ENCODE measurements around the gene CXCL10. TPM values are rescaled to one million over a fixed set of nuclear protein-coding genes. Genes with fewer than 3 reads are reported as not detected.

CXCL10 gene
- total and polyA plus RNA-seq, 10 donors, result 1.4 to 23.1 (median 7.1) TPM

GRCh38 chr4:76017056-76017686, 6.1 kb downstream of the CXCL10 start:
- no peak overlapping the region for H3K27ac ChIP-seq
- no peaks in the 10 kb centered on the region for H3K9me3 ChIP-seq
- peaks cover 0 to 25% (median 5%) of the 10 kb centered on the region in 6 donors for H3K4me1 ChIP-seq
- no peak overlapping the region for H3K4me3 ChIP-seq
- no peak for DNase-seq
- intact Hi-C loops (cut with DNase I; ENCODE audit: low total_unique reads), result no loop called here
- H3K36me3 ChIP-seq, result no peaks in the 10 kb centered on the region
- no peak for TF ChIP-seq POLR2AphosphoS5 (IDR thresholded peaks at IDR 0.05)
- TF ChIP-seq, protein P1, sequence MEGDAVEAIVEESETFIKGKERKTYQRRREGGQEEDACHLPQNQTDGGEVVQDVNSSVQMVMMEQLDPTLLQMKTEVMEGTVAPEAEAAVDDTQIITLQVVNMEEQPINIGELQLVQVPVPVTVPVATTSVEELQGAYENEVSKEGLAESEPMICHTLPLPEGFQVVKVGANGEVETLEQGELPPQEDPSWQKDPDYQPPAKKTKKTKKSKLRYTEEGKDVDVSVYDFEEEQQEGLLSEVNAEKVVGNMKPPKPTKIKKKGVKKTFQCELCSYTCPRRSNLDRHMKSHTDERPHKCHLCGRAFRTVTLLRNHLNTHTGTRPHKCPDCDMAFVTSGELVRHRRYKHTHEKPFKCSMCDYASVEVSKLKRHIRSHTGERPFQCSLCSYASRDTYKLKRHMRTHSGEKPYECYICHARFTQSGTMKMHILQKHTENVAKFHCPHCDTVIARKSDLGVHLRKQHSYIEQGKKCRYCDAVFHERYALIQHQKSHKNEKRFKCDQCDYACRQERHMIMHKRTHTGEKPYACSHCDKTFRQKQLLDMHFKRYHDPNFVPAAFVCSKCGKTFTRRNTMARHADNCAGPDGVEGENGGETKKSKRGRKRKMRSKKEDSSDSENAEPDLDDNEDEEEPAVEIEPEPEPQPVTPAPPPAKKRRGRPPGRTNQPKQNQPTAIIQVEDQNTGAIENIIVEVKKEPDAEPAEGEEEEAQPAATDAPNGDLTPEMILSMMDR (IDR thresholded peaks at IDR 0.05 in 8 of 11, conservative IDR thresholded peaks at IDR 0.05 in 3 of 11), result no peak
- TF ChIP-seq POLR2A (IDR thresholded peaks at IDR 0.05), result no peak
- H3K27me3 ChIP-seq (replicated peaks in 1 of 7), result no peaks in the 10 kb centered on the region
- 83 to 95% (median 92%) methylated on average over 3 of the region's 3 CpGs for WGBS, 5 donors

GRCh38 chr4:76016393-76016792, 6.9 kb downstream of the CXCL10 start:
- Histone ChIP-seq H3K9me3 (no peaks in the 10 kb centered on the region), H3K27ac (no peak overlapping the region), H3K4me1 (peaks cover 0 to 32% (median 9%) of the 10 kb centered on the region in 6 donors), H3K4me3 (no peak overlapping the region), H3K27me3 (replicated peaks in 1 of 7) (no peaks in the 10 kb centered on the region), H3K36me3 (no peaks in the 10 kb centered on the region)
- no peak for TF ChIP-seq POLR2A (IDR thresholded peaks at IDR 0.05)
- TF ChIP-seq, protein P1 (IDR thresholded peaks at IDR 0.05 in 8 of 11, conservative IDR thresholded peaks at IDR 0.05 in 3 of 11), result no peak
- no peak for TF ChIP-seq POLR2AphosphoS5 (IDR thresholded peaks at IDR 0.05)
- no peak for DNase-seq
- intact Hi-C loops (cut with DNase I; ENCODE audit: low total_unique reads), result no loop called here
- WGBS, 5 donors, result 57 to 81% (median 73%) methylated on average over 2 of the region's 2 CpGs

DNA sequence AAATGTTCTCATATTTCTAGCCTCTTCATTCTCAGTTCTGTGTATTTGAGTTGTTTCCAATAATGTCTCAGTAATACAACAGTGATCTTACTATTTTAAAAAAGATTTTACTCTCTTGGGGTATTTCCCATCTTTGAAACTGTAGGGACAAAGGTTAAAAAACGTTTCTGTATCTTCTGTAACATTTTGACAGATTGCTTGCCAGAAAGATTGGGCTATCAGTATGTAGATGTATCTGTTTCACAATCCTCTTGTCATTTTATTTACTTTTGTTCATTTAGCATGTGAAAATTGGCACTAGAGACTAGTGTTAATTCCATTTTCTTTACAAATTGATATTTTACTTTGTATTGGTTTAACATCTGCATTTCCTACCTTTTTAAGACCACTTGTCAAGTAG, 9.8 kb downstream of the CXCL10 start:
- Histone ChIP-seq H3K9me3 (no peaks in the 10 kb centered on the region), H3K27me3 (replicated peaks in 1 of 7) (no peaks in the 10 kb centered on the region), H3K4me1 (peaks cover 0 to 37% (median 10%) of the 10 kb centered on the region in 6 donors), H3K27ac (no peak overlapping the region), H3K36me3 (no peaks in the 10 kb centered on the region), H3K4me3 (no peak overlapping the region)
- DNase-seq, result no peak
- intact Hi-C loops (cut with DNase I; ENCODE audit: low total_unique reads), result no loop called here
- TF ChIP-seq POLR2A (IDR thresholded peaks at IDR 0.05) (no peak), POLR2AphosphoS5 (IDR thresholded peaks at IDR 0.05) (no peak)
- TF ChIP-seq, protein P1 (IDR thresholded peaks at IDR 0.05 in 8 of 11, conservative IDR thresholded peaks at IDR 0.05 in 3 of 11), result no peak
- WGBS, 5 donors, result 29 to 44% (median 41%) methylated on average over 1 of the region's 1 CpG

DNA sequence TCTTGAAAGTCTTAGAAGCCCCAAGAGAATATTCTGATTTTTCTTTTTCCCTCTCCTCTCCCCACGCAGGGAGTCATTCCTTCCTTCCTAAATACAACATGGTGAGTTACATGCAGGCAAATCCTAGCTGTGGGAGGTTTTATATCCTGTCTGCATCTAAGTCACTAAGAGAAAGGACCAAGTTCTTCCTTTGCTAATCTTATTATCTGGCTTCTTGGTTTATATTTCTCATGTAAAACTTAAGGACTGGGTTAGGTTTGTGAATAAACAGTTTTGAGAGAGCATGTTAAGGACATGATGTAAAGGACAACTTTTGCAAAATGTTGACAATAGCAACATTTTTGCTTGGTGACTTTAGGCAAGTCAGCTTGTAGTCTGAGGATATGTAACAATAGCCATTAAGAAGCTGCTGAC, 10.9 kb downstream of the CXCL10 start:
- Histone ChIP-seq H3K27me3 (replicated peaks in 1 of 7) (no peaks in the 10 kb centered on the region), H3K4me1 (peaks cover 0 to 37% (median 10%) of the 10 kb centered on the region in 6 donors), H3K36me3 (no peaks in the 10 kb centered on the region), H3K27ac (peak overlapping the region; percentile 27 to 82 (median 76)), H3K9me3 (no peaks in the 10 kb centered on the region), H3K4me3 (peak overlapping the region in 1 of 8 donors; percentile 45)
- no peak for DNase-seq
- 15 to 31% (median 21%) methylated on average over 1 of the region's 1 CpG for WGBS, 5 donors
- TF ChIP-seq POLR2A (IDR thresholded peaks at IDR 0.05) (no peak), POLR2AphosphoS5 (IDR thresholded peaks at IDR 0.05) (no peak)
- TF ChIP-seq, protein P1 (IDR thresholded peaks at IDR 0.05 in 8 of 11, conservative IDR thresholded peaks at IDR 0.05 in 3 of 11), result no peak
- intact Hi-C loops (cut with DNase I; ENCODE audit: low total_unique reads), result no loop called here

Data from spleen (tissue), 11 donors.